ENCODE data around the gene ZNHIT3.

- TF ChIP-seq CTCF (IDR thresholded peaks at IDR 0.05) (no peak), POLR2A (IDR thresholded peaks at IDR 0.05) (no peak)
These were observed 42.7 kb upstream of the ZNHIT3 start for GRCh38 chr17:36443777-36444176.

Measured in right lobe of liver (tissue), 4 donors.